Measurements from ENCODE around the gene GPS1. TPM values are rescaled to one million over a fixed set of nuclear protein-coding genes. Genes with fewer than 3 reads are reported as not detected.

Gene GPS1
- total and polyA plus RNA-seq, 2 of the 4 experiments (the other 2 are of a cell fraction), result 157 to 181 TPM

GRCh38 chr17:82022981-82023446, 28.7 kb upstream of the GPS1 start, which contains the start of gene LRRC45:
TSS of gene LRRC45 (plus strand) at chr17:82023305. CDS start at chr17:82023644, 339 bp downstream.
- Histone ChIP-seq H3K4me3 (ENCODE audit: insufficient read depth, low read depth, low read length) (peak within 1 kb of the TSS; percentile 92), H2AFZ (replicated peaks; ENCODE audit: low read length, poor library complexity) (peak within 1 kb of the TSS; percentile 98), H3K4me2 (ENCODE audit: low read depth, low read length) (peak within 1 kb of the TSS; percentile 99), H2BK120ac (ENCODE audit: low read depth, low read length) (no peak within 1 kb of the TSS; the same call in 1 of the 2 replicates), H4K5ac (ENCODE audit: low read depth, low read length) (no peak within 1 kb of the TSS), H3K4ac (ENCODE audit: low read depth, low read length) (peak within 1 kb of the TSS; percentile 64), H3K27me3 (ENCODE audit: control insufficient read depth, insufficient read depth, low read length) (no peaks in the 10 kb centered on the region), H3K9ac (ENCODE audit: low read depth, low read length) (peak within 1 kb of the TSS; percentile 81), H4K20me1 (ENCODE audit: insufficient read depth, low read length) (peaks cover 24% of the 10 kb centered on the region), H3K18ac (ENCODE audit: low read depth, low read length) (no peak within 1 kb of the TSS), H3K79me1 (ENCODE audit: low read depth in 1 of 2, low read length in 2 of 2) (peaks cover 12 to 46% of the 10 kb centered on the region in 2 experiments), H2BK5ac (ENCODE audit: low read depth, low read length, poor library complexity, severe bottlenecking) (no peak within 1 kb of the TSS), H3K9me3 (ENCODE audit: control insufficient read depth, insufficient read depth, low read length) (no peaks in the 10 kb centered on the region), H3K14ac (replicated peaks; ENCODE audit: low read depth, low read length) (peak within 1 kb of the TSS; percentile 23; the same call in 1 of the 2 replicates), H2BK15ac (ENCODE audit: low read depth, low read length) (no peak within 1 kb of the TSS), H3K4me1 (ENCODE audit: control insufficient read depth, insufficient read depth, low read length) (peaks cover 13% of the 10 kb centered on the region), H2AK5ac (ENCODE audit: low read depth, low read length) (peak within 1 kb of the TSS; percentile 70), H4K8ac (ENCODE audit: low read depth in 2 of 2, low read length in 2 of 2) (peak within 1 kb of the TSS; percentile 67 to 78; a peak in 2 of 4 replicates), H3K36me3 (ENCODE audit: control insufficient read depth, insufficient read depth, low read length) (peaks cover 5% of the 10 kb centered on the region; the same call in 1 of the 2 replicates), H3K27ac (ENCODE audit: insufficient read depth, low read length) (peak within 1 kb of the TSS; percentile 51; the same call in 1 of the 2 replicates), H2AK9ac (replicated peaks; ENCODE audit: low read depth, low read length, poor library complexity) (peak within 1 kb of the TSS; percentile 90), H3K9me1 (ENCODE audit: insufficient read depth, low read length) (no peaks in the 10 kb centered on the region), H3K23ac (ENCODE audit: low read depth, low read length) (peak within 1 kb of the TSS; percentile 70), H3K56ac (ENCODE audit: extremely low read depth, insufficient read depth, low read length) (peak within 1 kb of the TSS; percentile 59; the same call in 1 of the 2 replicates), H4K91ac (ENCODE audit: insufficient read depth, low read depth, low read length) (peak within 1 kb of the TSS; percentile 1; the same call in 1 of the 2 replicates), H2BK20ac (ENCODE audit: low read depth, low read length) (no peak within 1 kb of the TSS)
- BruUV-seq (replicated peaks), result no TSS peak
- peak; percentile 99 for DNase-seq
- in situ Hi-C loops (cut with MboI; ENCODE audit: low sequenced_read_pairs), result no loop called here
- POLR2A ChIA-PET (ENCODE audit: unreplicated experiment), result no interaction called here
- intact Hi-C loops (cut with micrococcal nuclease), result loop anchor here (2.0 kb wide), 1 partner anchor 150 kb away; no protein-coding TSS in a partner anchor
- peak; percentile 95 for ATAC-seq (ENCODE audit: low read depth)
- WGBS, 2 experiments (ENCODE audit: extremely low coverage in 2 of 2, insufficient read length in 1 of 2), result 0% methylated on average over 27 of the region's 42 CpGs; no CpG with 5 or more reads in 1 of the 2 experiments
- CTCF ChIA-PET, result interaction anchor here (1.0 to 1.3 kb wide), 2 partner anchors 15 to 64 kb away, joined by 3 to 11 read pairs; partner anchors contain the start of gene DCXR
- dilution Hi-C loops (cut with HindIII; ENCODE audit: low sequenced_read_pairs, unreplicated experiment), result no loop called here
- TF ChIP-seq ELK1 (IDR thresholded peaks at IDR 0.05; ENCODE audit: borderline replicate concordance, low read depth, low read length) (no peak), RFX5 (IDR thresholded peaks at IDR 0.05; ENCODE audit: low read depth, low read length) (no peak), RCOR1 (IDR thresholded peaks at IDR 0.05; ENCODE audit: insufficient replicate concordance, low read length) (no peak), FOS (IDR thresholded peaks at IDR 0.05; ENCODE audit: low read depth, low read length) (peak; percentile 30; the same call in 1 of the 2 replicates), USF2 (IDR thresholded peaks at IDR 0.05; ENCODE audit: low read depth, low read length) (peak; percentile 39), MXI1 (IDR thresholded peaks at IDR 0.05; ENCODE audit: borderline replicate concordance, low read depth, low read length) (0 out of 2 replicates have a peak, but pooled peaks have one; percentile 29), MAZ (IDR thresholded peaks at IDR 0.05; ENCODE audit: borderline replicate concordance, low read depth, low read length) (peak; percentile 92; the same call in 1 of the 2 replicates), BHLHE40 (IDR thresholded peaks at IDR 0.05; ENCODE audit: low read depth, low read length) (no peak), CTCF (conservative IDR thresholded peaks at IDR 0.05; ENCODE audit: low read depth, low read length) (no peak), NFE2L2 (IDR thresholded peaks at IDR 0.05; ENCODE audit: low read depth, low read length) (no peak), SMC3 (IDR thresholded peaks at IDR 0.05; ENCODE audit: low read depth, low read length) (no peak)

Data from IMR-90 (cell line).